DOHH2 (cell line): ENCODE data around the gene PTGS2.

ENCODE experiments used
- EZH2phosphoT487 ChIP-seq: fragments of 200-600 bp; sonication (generic); IDR thresholded peaks from 2 replicates; pipeline ENCODE4 v1.6.1; 2017; ENCODE audit warnings: borderline replicate concordance, mild to moderate bottlenecking, antibody characterized with exemption, low read length, moderate library complexity, mixed read lengths
- TF ChIP-seq, protein P1 (sequence below): fragments of 200-600 bp; sonication (generic); IDR thresholded peaks from one replicate; pipeline ENCODE4 v1.5.1; 2014; ENCODE audit warnings: antibody characterized with exemption, mild to moderate bottlenecking, low read depth, low read length; ENCODE audit not compliant: poor library complexity, severe bottlenecking

- TF ChIP-seq, protein P1, sequence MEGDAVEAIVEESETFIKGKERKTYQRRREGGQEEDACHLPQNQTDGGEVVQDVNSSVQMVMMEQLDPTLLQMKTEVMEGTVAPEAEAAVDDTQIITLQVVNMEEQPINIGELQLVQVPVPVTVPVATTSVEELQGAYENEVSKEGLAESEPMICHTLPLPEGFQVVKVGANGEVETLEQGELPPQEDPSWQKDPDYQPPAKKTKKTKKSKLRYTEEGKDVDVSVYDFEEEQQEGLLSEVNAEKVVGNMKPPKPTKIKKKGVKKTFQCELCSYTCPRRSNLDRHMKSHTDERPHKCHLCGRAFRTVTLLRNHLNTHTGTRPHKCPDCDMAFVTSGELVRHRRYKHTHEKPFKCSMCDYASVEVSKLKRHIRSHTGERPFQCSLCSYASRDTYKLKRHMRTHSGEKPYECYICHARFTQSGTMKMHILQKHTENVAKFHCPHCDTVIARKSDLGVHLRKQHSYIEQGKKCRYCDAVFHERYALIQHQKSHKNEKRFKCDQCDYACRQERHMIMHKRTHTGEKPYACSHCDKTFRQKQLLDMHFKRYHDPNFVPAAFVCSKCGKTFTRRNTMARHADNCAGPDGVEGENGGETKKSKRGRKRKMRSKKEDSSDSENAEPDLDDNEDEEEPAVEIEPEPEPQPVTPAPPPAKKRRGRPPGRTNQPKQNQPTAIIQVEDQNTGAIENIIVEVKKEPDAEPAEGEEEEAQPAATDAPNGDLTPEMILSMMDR, result no peak
- TF ChIP-seq EZH2phosphoT487, result no peak
Observed at GRCh38 chr1:186636786-186637185, 43.4 kb downstream of the PTGS2 start.
